HG02678 (cell line): Measurements from ENCODE around the gene VAMP2.

Experiments
- ATAC-seq: cut with Tn5 transposase; IDR thresholded peaks from one replicate; pipeline ENCODE4 v1.9.1; 2021; ENCODE audit warnings: mild to moderate bottlenecking, moderate library complexity; ENCODE audit not compliant: unreplicated experiment

The VAMP2 gene

GRCh38 chr17:8155996-8156245, 6.8 kb downstream of the VAMP2 start:
- no peak for ATAC-seq

- ATAC-seq = no peak
Observed at GRCh38 chr17:8155231-8155995, 7.3 kb downstream of the VAMP2 start.

GRCh38 chr17:8154608-8155155, 8.1 kb downstream of the VAMP2 start:
- no peak for ATAC-seq

GRCh38 chr17:8153957-8154607, 8.7 kb downstream of the VAMP2 start:
- ATAC-seq = no peak

- no peak for ATAC-seq
Observed at GRCh38 chr17:8153525-8153956, 9.2 kb downstream of the VAMP2 start.

GRCh38 chr17:8153031-8153451, 9.7 kb downstream of the VAMP2 start:
- ATAC-seq = no peak

GRCh38 chr17:8152112-8152775, 10.5 kb downstream of the VAMP2 start, which contains the start of gene PER1:
PER1 (minus strand) TSS chr17:8152404; CDS start chr17:8150706, 1,698 bp downstream.
- no peak for ATAC-seq

- no peak for ATAC-seq
Observed at GRCh38 chr17:8151641-8152111, 11.1 kb downstream of the VAMP2 start.

- ATAC-seq = peak; percentile 54
Observed at GRCh38 chr17:8151120-8151640, 11.6 kb downstream of the VAMP2 start.

- ATAC-seq = no peak
Observed at GRCh38 chr17:8150194-8151119, 12.3 kb downstream of the VAMP2 start.

GRCh38 chr17:8149419-8150193, 13.1 kb downstream of the VAMP2 start:
- ATAC-seq = no peak

- no peak for ATAC-seq
Observed at GRCh38 chr17:8148560-8148959, 14.2 kb downstream of the VAMP2 start.

- ATAC-seq = no peak
Observed at GRCh38 chr17:8147805-8148404, 14.8 kb downstream of the VAMP2 start.

GRCh38 chr17:8147141-8147804, 15.5 kb downstream of the VAMP2 start:
- no peak for ATAC-seq

- no peak for ATAC-seq
Observed at GRCh38 chr17:8146381-8147140, 16.2 kb downstream of the VAMP2 start.

GRCh38 chr17:8145811-8146210, 16.9 kb downstream of the VAMP2 start:
- no peak for ATAC-seq

- no peak for ATAC-seq
Observed at GRCh38 chr17:8144401-8145231, 18.1 kb downstream of the VAMP2 start.
